GM12892 (cell line): ENCODE data around the gene COA7.

ENCODE experiments used
- DNase-seq: peaks from one replicate; pipeline ENCODE4 v3.0.0; 2011; ENCODE audit not compliant: insufficient read length
- FAIRE-seq: peaks from 2 replicates; lab custom pipeline; 2011; peaks lifted over from hg19 to GRCh38; lab: Jason Lieb, UNC
- POLR2A ChIP-seq: IDR thresholded peaks from 2 replicates; pipeline ENCODE4 v1.6.1; 2011; ENCODE audit warnings: low read depth, low read length, control low read depth
- POLR2AphosphoS5 ChIP-seq: IDR thresholded peaks from 2 replicates; pipeline ENCODE4 v1.6.1; 2011; ENCODE audit warnings: low read depth, low read length, control low read depth
- TAF1 ChIP-seq: IDR thresholded peaks from 2 replicates; pipeline ENCODE4 v1.6.1; 2011; ENCODE audit warnings: low read depth, mild to moderate bottlenecking, control low read depth, low read length, borderline replicate concordance

Gene COA7

DNA sequence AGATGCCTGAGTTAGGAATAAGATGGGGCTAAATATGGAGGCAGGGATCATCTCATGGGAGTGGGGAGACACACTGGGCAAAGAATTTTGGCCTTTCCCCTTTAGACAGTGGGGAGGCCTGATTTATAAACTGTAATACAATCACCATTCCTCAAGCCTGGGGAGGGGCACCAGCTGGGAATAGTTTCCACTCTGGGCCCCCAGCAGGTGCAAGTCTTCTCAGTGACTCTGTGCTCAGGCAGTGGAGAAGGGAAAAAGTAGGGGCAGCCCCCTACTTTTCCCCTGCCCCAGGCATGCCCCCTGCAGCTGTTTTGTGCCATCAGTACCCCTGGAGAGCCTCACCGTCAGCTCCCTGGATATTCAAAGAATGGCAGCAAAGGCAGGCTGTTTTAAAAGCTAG, 19.1 kb downstream of the COA7 start:
- FAIRE-seq (no peak), DNase-seq (no peak)
- no peak for TF ChIP-seq TAF1
- no peak for TF ChIP-seq POLR2A
- TF ChIP-seq POLR2AphosphoS5 = no peak

DNA sequence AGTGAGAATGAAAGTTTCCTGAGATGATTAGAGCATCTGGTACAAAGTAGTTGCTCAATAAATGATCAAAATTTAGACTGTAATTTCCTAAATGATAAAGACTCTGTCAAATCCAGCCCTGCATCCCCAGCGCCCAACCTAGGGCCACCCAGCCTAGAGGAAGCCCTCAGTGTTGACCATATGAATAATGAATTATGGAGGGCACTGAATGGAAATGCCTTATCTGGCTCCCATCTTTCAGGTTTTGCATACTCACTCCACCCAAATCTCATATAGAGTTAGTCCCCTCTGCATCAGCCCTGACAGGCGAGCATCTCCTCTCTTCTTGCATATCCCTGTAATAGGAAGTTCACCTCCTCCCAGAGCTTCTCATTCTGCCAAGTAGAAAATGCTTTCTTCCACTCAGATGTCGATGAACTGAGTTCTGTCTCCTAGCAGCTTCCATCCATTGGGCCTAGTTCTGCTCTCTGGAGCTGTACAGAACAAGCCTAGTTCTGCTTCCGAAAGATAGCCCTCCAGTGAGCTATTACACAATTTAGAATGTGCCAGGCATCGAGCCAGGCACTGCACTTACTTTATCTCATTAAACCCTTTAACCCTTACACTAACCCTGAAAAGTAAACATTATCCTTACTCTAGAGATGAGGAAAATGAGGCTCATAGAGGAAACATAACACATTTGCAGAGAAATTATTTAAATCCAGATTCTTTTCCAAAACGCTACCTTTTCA, 20.9 kb downstream of the COA7 start:
- FAIRE-seq = no peak
- DNase-seq = no peak
- TF ChIP-seq TAF1 (no peak), POLR2AphosphoS5 (no peak), POLR2A (no peak)

DNA sequence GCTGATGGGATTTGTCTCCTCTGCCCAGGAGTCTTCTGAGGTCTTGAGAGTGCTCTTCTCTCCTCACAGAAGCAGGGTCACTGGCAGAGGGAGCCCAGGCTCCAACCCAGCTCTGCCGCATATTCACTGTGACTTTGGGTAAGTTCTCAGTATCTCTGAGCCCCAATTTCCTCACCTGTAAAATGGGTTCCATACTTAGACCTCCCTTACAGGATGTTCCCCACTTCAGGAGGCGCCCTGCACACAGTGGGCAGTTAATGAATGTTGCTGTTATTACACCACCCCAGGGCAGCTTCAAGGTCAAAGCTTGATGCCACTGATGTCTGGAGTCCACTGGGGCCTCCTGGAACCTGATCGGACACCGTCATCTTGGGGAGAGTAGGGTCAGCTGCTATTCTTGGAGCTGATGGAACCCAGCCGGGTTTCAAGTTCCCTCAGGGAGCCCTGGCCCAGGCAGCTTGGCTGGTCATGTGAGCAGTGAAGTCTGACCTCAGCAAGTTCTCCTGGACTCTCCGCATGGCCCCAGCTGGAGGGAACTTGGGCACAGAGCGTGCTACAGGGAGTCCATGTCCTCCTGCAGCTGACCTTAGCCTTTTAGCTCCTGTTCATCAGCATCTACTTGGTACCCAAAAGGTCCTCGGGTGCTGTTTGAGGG, 21.8 kb downstream of the COA7 start:
- no peak for FAIRE-seq
- TF ChIP-seq POLR2AphosphoS5 = no peak
- TF ChIP-seq POLR2A = no peak
- TF ChIP-seq TAF1 = no peak
- DNase-seq = no peak

DNA sequence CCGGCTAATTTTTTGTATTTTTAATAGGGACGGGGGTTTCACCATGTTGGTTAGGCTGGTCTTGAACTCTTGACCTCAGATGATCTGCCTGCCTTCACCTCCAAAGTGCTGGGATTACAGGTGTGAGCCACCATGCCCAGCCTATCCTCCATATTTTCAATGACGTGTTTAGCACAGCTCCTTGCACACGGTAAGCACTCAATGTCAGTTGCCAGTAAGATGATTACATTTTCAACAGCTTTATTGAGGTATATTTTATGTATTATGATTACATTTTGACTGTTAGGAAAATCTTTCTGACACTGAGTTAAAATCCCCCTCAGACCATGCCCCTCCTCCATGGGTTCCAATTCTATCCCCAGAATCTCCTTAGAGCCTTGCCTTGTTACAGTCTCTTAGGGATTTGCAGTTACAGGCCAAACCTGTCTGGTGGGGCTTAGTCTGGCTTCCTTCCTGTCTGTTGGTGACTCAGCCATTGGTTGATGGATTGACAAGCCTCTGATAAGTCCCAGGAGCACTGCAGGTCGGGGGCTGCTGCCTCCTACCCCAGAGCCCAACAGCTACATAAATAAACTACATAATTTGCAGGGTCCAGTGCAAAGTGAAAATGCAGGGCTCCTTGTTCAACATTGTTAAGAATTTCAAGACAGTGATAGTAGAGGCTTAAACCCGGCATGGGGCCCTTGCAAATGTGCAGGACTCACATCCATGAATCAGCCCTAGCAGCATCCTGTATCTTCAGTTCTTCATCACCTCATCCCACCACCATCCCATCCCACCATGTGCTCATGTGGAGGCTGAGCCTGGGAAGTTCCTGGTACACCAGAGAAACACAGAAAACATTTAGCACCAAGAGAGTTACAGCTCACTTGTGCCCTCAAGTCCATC, 23.4 kb downstream of the COA7 start:
- DNase-seq = no peak
- TF ChIP-seq TAF1 (no peak), POLR2AphosphoS5 (no peak), POLR2A (no peak)
- no peak for FAIRE-seq

DNA sequence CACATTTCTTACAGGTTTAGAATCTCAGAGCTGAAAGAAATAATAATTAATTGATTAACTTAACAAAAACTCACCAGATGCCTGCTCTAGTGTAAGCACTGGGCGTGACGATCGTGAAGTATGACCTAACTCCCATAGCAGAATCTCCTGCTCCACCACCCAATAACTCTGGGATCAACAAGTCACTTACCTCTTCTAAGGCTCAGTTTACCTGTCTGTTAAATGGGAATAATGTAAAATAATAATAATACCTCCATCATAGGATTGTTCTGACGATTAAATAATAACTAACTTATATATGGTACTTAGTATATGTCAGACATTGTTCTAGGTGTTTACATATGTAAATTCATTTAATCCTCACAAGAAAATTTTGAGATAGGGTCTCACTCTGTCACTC, 24.6 kb downstream of the COA7 start:
- FAIRE-seq (no peak), DNase-seq (no peak)
- no peak for TF ChIP-seq POLR2A

DNA sequence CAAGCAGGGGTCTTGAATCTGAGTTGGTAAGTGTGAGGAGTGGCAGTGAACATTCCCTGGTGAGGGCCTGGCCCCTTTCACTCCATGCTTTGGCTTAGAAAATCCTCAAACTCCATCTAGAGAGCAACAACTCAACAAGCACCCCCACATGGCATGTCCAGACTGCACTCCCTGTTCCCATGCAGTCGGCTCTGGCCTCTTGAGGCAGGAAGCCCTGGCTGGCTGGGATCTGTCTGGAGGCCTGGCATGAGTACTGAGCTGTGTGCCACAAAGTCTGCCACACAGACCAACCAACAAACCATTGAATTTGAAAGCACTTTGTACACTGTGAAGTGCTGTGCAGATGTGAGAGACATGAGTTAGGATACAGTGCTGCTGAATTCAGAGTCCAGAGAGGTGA, 25.2 kb downstream of the COA7 start:
- TF ChIP-seq POLR2AphosphoS5 (no peak), TAF1 (no peak), POLR2A (no peak)
- DNase-seq (no peak), FAIRE-seq (no peak)

DNA sequence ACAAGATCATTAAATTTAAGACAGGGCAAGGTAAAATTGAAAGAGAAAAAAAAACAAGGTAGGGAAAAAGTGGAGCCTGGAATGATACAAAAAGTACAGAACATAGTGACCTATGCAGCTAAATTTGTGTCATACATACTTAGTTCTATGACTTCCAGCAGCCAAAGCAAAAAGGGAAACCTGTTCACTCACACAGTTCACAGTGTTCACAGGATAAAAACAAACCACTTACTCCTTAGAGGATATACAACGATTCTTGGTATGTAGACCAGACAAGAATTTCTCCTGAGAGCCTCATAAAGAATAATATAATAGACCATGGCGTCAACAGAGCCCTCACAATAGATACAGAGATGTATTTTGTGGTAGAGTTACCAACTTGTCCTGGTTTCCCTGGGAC, 27.5 kb downstream of the COA7 start:
- DNase-seq (no peak), FAIRE-seq (no peak)
- no peak for TF ChIP-seq POLR2A
- TF ChIP-seq POLR2AphosphoS5 = no peak
- TF ChIP-seq TAF1 = no peak

DNA sequence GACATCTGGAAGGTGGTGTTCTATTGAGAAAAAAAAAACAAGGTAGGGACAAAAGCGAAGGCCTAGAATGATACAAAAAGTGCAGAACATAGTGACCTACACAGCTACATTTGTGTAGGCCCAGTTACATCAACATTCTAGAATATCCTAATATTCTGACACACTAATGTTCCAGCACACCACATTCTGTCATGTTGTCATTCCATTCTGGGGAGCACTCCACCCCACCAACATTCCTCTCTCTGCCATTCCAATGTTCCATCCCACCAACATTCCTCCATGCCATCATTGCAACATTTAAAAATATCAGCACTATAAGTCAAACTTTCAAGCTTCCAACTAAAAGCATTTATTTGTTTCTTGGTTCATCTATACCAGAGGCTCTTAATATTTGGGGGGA, 28.5 kb downstream of the COA7 start:
- DNase-seq (no peak), FAIRE-seq (no peak)
- no peak for TF ChIP-seq TAF1
- TF ChIP-seq POLR2AphosphoS5 = no peak
- TF ChIP-seq POLR2A = no peak

DNA sequence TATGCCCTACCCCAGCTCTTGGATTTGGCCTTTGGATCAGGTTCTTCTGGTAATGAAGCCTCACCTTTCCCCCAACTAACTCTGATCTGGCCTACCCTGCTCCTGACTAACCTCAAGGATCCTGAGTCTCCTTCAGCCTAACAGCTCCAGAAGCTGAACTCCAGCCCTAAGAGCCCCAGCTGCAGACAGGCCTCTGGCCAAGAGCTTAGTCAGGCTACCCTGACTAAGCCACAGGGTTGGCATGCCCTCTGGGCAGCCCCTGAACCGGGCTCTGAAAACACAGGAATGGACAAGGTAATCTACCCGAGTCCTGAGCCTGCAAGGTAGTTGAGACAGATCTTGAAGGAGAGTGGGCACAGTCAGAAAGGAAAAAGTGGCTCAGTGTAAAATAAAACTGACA, 29.4 kb downstream of the COA7 start:
- DNase-seq (no peak), FAIRE-seq (no peak)
- TF ChIP-seq TAF1 = no peak
- no peak for TF ChIP-seq POLR2A
- no peak for TF ChIP-seq POLR2AphosphoS5

DNA sequence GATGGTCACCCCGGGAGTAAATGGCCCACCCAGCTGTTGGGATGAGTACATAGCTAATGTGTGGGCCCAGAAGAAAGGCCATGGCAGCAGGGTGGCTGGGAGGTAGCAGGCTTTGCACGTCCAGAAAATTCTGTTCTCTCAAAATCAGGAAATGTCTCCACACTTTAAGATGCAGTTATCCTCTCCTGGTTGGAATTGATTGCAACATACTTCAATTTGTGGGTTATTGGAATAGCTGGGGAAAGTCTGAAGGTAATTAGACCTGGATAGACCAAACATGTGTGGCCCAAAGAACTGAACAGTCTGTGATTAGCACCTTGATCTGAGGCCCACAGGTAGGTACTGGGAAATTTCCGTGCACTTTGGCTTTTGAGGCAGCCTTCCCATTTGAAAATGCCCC, 30.2 kb downstream of the COA7 start:
- no peak for TF ChIP-seq POLR2A
- no peak for TF ChIP-seq TAF1
- TF ChIP-seq POLR2AphosphoS5 = no peak
- FAIRE-seq (no peak), DNase-seq (no peak)

DNA sequence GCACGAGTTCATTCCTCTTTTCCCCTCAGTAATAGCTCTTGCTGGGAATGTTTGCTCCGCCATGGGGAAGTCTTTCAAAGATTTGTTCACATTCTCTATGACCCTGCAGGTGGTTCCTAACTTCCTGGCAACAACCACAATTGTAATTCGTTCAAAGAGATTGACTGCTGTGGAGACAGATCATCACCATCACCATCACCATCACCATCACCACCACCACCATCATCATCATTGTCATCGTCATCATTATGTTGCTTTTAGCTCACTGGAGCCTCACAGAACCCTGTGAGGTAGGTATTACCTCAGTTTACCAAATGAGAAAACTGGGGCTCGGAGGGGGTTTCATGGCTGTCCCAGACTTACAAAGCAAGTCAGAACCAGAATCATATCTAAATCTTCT, 30.9 kb downstream of the COA7 start:
- DNase-seq = no peak
- TF ChIP-seq TAF1 (no peak), POLR2AphosphoS5 (no peak), POLR2A (no peak)
- no peak for FAIRE-seq
